ENCODE results near the gene CHCHD2. TPM values are rescaled to one million over a fixed set of nuclear protein-coding genes. Genes with fewer than 3 reads are reported as not detected.

The CHCHD2 gene
- total and polyA plus RNA-seq, 2 of the 13 experiments (the other 11 are each of a cell fraction or from before 2014, with no cell fraction given) = 330 to 572 TPM

- peak; percentile 65; the same call in 1 of the 2 replicates for TF ChIP-seq RXRB (CRISPR knock-in tag; IDR thresholded peaks at IDR 0.05; ENCODE audit: borderline replicate concordance)
- TF ChIP-seq BORCS8-MEF2B (CRISPR knock-in tag; IDR thresholded peaks at IDR 0.05) = peak; percentile 86
- TF ChIP-seq ZNF724P (CRISPR knock-in tag; IDR thresholded peaks at IDR 0.05; ENCODE audit: borderline replicate concordance) = no peak
- no peak for TF ChIP-seq HNRNPUL1 (IDR thresholded peaks at IDR 0.05; ENCODE audit: low read depth, low read length)
- TF ChIP-seq ZNF644 (CRISPR knock-in tag; IDR thresholded peaks at IDR 0.05; ENCODE audit: low read depth) = no peak
- TF ChIP-seq HMG20B (CRISPR knock-in tag; conservative IDR thresholded peaks at IDR 0.05) = 0 out of 2 replicates have a peak, but pooled peaks have one; percentile 14
- TF ChIP-seq SMAD1 (CRISPR knock-in tag; IDR thresholded peaks at IDR 0.05; ENCODE audit: borderline replicate concordance, low read depth) = 0 out of 2 replicates have a peak, but pooled peaks have one; percentile 34
- no peak for TF ChIP-seq PLRG1 (conservative IDR thresholded peaks at IDR 0.05)
- TF ChIP-seq, protein P1, sequence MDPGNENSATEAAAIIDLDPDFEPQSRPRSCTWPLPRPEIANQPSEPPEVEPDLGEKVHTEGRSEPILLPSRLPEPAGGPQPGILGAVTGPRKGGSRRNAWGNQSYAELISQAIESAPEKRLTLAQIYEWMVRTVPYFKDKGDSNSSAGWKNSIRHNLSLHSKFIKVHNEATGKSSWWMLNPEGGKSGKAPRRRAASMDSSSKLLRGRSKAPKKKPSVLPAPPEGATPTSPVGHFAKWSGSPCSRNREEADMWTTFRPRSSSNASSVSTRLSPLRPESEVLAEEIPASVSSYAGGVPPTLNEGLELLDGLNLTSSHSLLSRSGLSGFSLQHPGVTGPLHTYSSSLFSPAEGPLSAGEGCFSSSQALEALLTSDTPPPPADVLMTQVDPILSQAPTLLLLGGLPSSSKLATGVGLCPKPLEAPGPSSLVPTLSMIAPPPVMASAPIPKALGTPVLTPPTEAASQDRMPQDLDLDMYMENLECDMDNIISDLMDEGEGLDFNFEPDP (CRISPR knock-in tag; conservative IDR thresholded peaks at IDR 0.05) = 0 out of 2 replicates have a peak, but pooled peaks have one; percentile 47
- TF ChIP-seq FOXK2 (IDR thresholded peaks at IDR 0.05) = no peak
- peak; percentile 81; the same call in 1 of the 2 replicates for TF ChIP-seq ZIK1 (CRISPR knock-in tag; IDR thresholded peaks at IDR 0.05; ENCODE audit: borderline replicate concordance, low read depth)
- TF ChIP-seq ZNF207 (IDR thresholded peaks at IDR 0.05; ENCODE audit: borderline replicate concordance) = no peak
- TF ChIP-seq ZSCAN31 (CRISPR knock-in tag; IDR thresholded peaks at IDR 0.05; ENCODE audit: low read depth) = peak; percentile 74; the same call in 1 of the 2 replicates
- TF ChIP-seq MLX (CRISPR knock-in tag; IDR thresholded peaks at IDR 0.05) = no peak
- TF ChIP-seq, protein P2, sequence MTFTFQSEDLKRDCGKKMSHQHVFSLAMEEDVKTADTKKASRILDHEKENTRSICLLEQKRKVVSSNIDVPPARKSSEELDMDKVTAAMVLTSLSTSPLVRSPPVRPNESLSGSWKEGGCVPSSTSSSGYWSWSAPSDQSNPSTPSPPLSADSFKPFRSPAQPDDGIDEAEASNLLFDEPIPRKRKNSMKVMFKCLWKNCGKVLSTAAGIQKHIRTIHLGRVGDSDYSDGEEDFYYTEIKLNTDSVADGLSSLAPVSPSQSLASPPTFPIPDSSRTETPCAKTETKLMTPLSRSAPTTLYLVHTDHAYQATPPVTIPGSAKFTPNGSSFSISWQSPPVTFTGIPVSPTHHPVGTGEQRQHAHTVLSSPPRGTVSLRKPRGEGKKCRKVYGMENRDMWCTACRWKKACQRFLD (CRISPR knock-in tag; IDR thresholded peaks at IDR 0.05; ENCODE audit: borderline replicate concordance) = peak; percentile 53; the same call in 1 of the 2 replicates
- peak; percentile 60 for TF ChIP-seq ZNF543 (CRISPR knock-in tag; IDR thresholded peaks at IDR 0.05)
- TF ChIP-seq, protein P3, sequence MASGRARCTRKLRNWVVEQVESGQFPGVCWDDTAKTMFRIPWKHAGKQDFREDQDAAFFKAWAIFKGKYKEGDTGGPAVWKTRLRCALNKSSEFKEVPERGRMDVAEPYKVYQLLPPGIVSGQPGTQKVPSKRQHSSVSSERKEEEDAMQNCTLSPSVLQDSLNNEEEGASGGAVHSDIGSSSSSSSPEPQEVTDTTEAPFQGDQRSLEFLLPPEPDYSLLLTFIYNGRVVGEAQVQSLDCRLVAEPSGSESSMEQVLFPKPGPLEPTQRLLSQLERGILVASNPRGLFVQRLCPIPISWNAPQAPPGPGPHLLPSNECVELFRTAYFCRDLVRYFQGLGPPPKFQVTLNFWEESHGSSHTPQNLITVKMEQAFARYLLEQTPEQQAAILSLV (CRISPR knock-in tag; IDR thresholded peaks at IDR 0.05; ENCODE audit: borderline replicate concordance) = peak; percentile 50; the same call in 1 of the 2 replicates
- TF ChIP-seq SRSF4 (IDR thresholded peaks at IDR 0.05; ENCODE audit: low read depth, low read length, poor library complexity, severe bottlenecking) = no peak
- peak; percentile 78; the same call in 1 of the 2 replicates for TF ChIP-seq ATF7-NPFF (CRISPR knock-in tag; IDR thresholded peaks at IDR 0.05; ENCODE audit: low read depth)
- TF ChIP-seq HINFP (CRISPR knock-in tag; IDR thresholded peaks at IDR 0.05; ENCODE audit: low read depth) = no peak
Observed at GRCh38 chr7:56106108-56107073, at the start of gene CHCHD2 (continued).

Measured in HepG2 (cell line).